ENCODE data around the gene ATP2A3.

The ATP2A3 gene

DNA sequence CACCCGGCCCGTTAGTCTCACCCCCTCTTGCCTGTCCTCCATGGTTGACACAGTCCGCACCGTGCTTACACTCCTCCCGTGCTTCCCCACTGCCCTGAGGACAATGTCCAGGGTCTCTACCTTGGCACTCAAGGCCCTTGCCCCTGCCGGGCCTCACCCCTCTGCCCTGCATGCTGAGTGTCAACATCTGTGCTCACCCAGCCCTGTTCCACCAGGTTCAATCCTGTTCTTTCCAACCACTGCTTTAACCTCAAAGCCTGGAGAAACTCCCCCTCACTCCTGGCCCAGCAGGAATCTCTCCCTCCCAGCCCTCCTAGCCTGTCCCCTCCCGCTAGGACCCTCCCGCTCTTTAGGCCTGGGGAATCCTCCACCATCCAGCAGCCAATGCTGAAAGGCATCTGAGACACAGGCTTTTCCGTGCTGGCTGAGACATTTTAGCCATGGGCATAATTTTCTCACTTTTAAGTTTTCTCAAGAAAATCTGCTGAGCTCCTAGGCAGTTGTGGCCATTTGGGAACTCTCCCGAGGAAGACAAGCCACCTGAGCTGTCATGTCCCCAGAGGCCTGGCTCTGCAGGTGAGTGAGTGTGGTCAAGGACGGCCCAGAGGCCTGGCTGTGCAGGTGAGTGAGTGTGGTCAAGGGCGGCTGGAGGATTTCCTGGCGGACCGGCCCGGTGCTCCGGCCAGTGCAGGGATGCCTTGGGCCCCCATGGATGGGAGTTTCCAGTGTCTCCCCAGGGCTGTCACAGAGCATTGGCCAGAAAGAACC lies 37.2 kb downstream of the ATP2A3 start:
- DNase-seq (ENCODE audit: low read depth), result no peak

- DNase-seq (ENCODE audit: low read depth), result no peak
Observed at GRCh38 chr17:3925684-3926485, 38.4 kb downstream of the ATP2A3 start.

DNA sequence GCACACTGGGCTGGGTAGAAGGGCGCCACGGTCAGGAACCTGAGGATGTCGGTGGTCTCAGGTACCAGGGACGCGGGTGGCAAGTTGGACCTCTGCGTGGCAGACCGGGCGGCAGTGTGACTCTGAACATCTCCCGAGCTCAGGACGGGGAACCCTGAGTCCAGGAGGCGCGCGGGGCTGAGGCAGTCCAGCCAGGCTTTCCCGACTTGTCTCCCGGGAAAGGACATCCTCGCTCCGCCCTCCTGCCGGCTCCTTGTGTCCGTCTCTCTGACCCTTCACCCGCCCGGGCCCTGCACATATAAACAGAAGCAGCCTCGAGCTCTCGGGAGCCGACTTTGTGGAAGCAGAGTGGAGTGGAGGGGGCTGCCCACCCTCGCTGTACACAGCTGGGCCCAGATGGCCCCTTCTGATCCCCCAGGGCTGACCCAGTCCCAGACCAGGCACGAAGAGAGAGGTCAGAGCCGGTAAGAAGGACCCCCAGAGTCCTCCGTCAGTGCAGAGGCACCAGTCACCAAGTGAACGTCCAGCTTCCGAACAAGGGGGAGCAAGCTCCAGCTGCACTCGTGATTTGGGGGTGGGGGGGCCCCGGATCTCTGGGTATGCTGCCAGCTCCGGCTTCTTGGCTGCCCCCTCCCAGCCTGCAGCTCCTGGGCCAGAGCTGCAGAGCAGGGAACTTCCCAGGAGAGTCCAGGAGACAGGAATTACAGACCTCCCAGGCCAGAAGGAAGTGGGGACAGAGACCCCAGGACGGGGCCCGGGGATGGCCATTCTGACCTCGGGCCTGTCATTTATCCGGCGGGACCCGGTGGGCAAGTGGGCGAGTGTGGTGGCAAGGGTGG lies 39.5 kb downstream of the ATP2A3 start:
- DNase-seq (ENCODE audit: low read depth), result no peak

DNA sequence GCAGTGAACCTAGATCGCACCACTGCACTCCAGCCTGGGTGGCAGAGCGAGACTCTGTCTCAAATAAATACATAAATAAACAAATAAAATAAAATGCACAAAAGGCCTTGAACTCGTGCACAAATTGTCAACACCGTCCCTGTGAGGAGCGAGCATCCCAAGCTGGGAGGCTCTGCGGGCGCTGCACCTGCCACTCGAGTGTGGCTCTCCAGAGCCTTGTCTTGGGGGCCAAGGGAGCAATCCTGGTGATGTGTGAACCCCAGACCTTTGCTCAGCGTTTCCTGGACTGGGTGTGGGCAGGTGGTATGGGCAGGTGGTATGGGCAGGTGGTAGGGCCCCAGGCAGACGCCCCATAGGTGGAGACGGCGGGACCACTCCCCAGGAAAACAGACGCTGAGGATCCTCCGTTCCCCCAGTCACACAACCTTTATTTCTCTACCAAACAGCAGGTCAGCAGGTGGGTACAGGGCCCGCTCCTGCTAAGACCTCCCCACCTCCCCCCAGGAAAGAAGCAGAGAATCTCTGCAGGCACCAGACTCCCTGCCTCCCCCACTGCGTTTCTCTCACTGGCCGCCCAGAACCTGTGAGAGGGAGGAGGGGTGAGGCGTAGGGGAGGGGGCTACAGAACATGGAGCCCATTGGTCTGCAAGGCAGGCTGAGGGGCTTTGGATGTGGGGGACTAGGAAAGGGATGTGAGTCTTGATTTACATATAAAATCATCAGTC lies 40.6 kb downstream of the ATP2A3 start:
- DNase-seq (ENCODE audit: low read depth), result no peak

DNA sequence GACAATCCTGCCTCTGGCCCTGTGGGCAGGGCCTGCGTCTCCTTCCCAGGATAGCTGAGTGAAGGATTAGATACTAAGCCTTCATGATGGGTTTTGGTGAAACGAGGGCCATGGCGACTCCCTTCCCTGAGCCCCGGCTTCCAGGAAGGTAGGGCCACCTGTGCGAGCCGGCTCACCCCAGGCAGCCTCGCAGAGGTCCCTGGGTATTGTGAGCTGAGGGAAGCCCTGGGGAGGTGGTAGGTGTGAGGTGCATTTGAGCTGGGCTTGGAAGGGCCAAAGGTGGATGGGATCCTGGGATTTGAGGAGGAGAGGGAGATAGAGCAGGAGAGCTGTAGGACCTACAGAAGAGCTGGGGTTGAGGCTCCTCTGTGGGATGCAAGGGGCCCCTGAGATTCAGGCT lies 41.5 kb downstream of the ATP2A3 start:
- no peak for DNase-seq (ENCODE audit: low read depth)

- DNase-seq (ENCODE audit: low read depth), result no peak
Observed at GRCh38 chr17:3921502-3922319, 42.5 kb downstream of the ATP2A3 start.

DNA sequence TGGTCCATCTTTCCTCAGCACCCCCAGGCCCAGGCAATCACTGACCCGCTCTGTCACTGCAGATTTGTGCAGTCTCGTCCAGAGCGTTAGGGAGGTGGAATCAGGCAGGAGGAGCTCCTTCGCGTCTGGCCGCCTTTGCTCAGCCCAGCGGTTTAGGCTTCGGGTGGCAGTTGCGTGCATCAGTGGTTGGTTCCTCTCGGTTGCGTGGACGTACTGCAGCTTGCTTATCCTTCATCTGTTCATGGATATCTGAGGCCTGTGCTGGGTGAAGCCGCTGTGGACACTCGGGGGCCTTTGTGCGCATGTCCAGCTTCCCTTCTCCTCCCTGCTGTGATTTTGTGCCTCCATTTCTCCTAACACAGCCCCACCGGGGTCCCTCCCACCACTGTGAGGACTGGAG lies 43.2 kb downstream of the ATP2A3 start:
- DNase-seq (ENCODE audit: low read depth), result no peak

GRCh38 chr17:3919123-3919624 lies 45.1 kb downstream of the ATP2A3 start:
- DNase-seq (ENCODE audit: low read depth), result no peak

DNA sequence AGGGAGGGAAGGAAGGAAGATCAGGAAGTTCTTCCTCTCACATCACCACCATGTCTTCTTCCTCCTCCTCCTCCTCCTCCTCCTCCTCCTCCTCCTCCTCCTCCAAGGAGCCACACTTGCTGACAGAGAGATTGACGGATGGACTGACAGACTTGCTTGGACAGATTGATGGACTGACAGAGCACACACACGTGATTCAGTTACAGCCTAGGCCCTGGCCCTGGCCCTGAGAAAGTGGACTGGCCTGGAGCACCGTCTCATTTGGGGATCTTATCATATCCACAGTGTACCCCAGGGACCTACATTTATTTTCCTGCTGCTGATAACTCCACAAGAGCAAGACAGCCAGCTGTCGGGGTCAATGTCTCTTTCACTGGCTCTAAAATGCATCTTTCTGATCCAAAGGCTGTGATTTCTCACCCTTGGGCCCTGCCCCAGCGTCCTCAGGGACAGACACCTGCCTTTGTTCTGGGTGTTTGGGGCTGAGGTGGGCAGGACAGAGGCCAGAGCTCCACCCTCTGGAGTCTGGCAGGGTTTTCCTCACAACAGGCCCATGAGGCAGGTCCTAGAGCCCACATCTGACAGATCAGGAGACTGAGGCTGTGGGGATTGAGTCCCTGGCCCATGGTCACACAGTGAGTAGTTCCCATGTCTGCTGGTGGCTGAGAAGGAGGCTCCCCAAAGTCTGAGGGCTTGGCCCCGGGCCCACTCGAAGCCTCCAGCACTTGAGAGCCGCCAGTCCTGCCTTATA lies 45.7 kb downstream of the ATP2A3 start:
- no peak for DNase-seq (ENCODE audit: low read depth)

- no peak for DNase-seq (ENCODE audit: low read depth)
Observed at GRCh38 chr17:3917391-3917931, 46.8 kb downstream of the ATP2A3 start.

DNA sequence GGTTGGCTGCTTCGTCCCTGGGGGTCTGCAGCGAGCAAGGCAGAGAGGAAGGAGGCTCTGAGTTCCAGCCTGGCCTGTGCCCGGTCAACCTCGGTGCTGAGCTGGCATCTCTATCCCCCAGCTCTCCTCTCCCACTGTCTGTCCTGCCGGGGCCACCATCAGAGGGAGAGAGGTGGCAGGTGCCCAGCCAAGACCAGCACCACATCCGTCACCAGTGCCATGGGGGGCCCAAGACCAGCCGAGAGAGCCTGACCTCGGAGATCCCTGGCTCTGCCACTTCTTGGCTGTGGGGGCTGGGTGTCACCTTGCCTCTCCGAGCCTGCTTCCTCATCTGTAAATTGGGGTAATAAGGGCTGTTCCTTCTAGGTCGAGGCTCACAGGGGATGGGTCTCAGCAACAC lies 47.4 kb downstream of the ATP2A3 start:
- DNase-seq (ENCODE audit: low read depth), result no peak

DNA sequence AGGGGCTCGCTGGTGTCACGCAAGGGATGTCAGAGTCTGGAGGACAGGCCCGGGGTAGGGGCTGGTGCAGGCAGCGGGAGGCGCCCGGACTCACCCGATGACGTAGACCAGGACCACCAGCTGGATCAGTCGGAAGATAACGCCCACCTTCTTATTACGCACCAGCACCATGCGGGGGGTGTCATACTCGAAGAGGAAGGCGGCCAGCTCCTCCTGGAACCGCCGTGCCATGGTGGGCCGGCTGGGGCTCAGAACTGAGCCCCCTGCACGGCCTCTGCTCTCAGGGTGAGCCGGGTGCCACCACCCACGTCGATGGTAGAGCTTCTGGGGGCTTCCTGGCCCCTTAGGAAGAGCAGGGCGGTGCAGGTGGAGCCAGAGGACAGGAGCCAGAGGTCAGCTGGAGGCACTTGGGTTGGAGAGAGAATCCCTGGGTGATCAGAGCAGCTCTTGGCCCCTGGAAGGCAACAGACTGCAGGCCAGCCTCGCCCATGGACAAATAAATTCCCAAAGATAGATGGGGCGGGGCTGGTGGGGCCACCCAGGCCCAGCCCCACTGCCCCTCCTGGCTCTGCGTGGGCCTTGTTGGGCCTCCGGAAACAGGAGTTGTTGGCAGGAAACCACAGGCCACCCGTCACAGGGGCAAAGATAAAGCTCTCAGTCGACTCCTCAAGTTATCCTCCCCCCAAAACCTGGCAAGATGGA lies 48.1 kb downstream of the ATP2A3 start, which contains the start of gene P2RX1:
Gene P2RX1 (minus strand): TSS at position 471 of the 702 bp plus-strand sequence. CDS start 240 bp downstream, at position 231.
- no peak for DNase-seq (ENCODE audit: low read depth)

GRCh38 chr17:3915581-3915994 lies 48.6 kb downstream of the ATP2A3 start:
- DNase-seq (ENCODE audit: low read depth), result no peak

- DNase-seq (ENCODE audit: low read depth), result no peak
Observed at GRCh38 chr17:3914312-3914670, 49.9 kb downstream of the ATP2A3 start.

DNA sequence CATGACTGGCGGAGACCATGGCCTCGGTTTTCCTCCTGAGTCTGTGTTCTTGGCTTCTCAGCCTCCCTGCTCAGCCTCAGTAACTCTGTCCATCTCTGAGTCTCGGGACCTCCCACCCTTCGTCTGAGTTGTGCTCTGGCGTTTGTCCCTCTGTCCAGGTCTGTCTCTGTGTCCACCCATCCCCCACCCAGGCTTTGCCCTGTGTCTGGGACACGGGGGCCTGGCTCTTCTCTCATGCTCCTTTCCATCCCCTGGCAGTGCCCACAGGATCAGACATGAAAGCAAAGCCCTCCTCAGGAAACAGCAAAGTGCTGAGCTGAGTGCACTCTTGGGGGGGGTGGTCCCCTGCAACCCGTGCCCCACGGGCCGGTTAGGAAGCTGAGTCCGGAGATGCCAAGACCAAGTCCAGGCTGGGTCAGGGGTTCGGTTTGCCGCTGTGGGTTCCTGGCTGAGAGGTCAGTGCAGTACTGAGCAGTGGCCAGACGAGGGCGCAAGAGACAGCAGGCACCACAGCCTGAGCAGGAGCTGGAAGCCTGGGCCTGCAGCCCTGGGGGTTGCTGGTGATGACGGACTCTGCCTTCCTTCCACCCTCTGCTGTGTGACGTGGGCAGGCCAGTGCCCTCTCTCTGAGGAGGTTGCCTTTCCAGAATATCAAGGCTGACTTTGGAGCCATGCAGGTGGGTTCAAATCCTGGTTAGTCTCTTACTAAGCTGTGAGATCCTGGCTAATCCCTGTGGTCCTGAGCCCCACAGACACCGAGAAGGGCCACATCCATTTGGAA lies 50.5 kb downstream of the ATP2A3 start:
- peak; percentile 72 for DNase-seq (ENCODE audit: low read depth)

- no peak for DNase-seq (ENCODE audit: low read depth)
Observed at GRCh38 chr17:3912827-3913226, 51.4 kb downstream of the ATP2A3 start.

- DNase-seq (ENCODE audit: low read depth), result peak; percentile 46
Observed at GRCh38 chr17:3911271-3912053, 52.8 kb downstream of the ATP2A3 start.
